GM18499 (cell line): Measurements from ENCODE around the gene ACCS.

Experiments
- ATAC-seq: cut with Tn5 transposase; IDR thresholded peaks from one replicate; pipeline ENCODE4 v1.9.1; 2021; ENCODE audit warnings: moderate number of reproducible peaks; ENCODE audit not compliant: insufficient read depth, unreplicated experiment

ACCS gene

DNA sequence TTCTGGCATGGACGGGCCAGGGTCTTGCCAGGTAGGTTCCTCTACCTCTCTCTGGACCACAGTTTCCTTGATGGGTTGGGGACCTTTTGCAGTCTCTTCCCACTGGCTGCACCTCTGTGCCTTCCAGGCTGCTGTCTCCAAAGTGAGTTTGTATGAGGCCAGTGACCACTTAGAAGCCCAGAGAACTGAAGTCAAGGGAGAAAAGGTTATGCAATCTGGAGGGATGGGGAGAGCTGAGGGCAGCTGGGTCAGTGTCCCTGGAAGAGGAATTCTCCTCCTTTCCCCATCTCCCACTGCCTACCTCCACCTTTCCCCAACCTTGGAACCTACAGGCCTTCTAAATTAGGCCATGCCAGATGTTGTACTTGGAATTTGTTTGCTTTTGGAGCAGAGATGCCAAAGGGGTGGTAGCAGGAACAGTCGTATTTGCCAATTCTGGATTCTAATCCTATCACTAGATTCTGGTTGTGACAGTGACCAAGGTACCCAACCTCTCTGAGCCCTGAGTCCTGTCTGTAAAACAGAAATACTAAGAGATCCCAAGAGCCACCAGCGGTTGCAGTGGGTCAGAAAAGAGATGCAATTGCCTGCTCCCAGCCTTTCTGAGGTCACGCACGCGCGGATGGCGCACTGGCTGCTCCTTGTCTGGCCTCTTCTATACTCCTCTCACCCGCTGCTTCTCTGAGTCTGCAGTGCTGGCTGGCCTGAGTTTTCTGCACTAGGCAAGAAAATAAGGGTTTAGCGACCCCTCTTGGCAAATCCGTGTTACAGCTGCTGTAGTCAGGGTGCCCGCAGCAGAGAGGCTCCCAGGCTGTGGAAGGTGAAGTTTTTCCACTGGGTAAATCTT lies 29.0 kb upstream of the ACCS start:
- ATAC-seq = no peak

DNA sequence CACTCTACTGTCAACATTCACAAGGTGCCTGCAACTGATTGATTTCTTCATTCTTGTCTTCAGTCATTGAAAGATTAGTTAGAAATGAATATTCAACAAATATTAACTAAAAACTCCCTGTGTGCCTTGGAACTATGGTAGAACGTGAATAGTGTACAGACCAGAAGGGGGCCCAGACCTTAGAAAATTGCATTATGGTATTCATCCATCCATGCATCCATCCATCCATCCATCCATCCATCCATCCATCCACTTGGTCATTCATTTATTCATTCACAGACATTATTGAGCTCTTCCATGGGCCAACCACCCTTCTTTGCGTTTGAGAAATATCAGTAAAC lies 28.4 kb upstream of the ACCS start:
- ATAC-seq = no peak

DNA sequence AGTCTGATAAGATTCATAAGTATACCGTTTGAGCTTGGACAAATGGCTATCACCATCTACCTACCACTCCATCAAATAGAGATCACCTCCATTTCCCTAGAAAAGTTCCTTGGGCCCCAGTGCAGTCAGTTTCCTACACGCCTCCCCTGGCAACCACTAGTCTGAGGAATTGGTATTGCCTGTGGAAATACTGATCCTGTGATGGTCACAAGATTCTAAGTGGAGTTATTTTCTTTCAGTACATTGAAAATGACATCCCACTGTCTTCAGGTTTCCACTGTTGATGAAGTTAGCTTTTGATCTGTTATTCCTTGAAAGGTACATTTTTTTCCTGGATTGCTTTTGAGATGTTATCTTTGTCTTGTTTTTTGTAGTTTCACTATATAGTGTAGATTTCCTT lies 22.9 kb upstream of the ACCS start:
- no peak for ATAC-seq

DNA sequence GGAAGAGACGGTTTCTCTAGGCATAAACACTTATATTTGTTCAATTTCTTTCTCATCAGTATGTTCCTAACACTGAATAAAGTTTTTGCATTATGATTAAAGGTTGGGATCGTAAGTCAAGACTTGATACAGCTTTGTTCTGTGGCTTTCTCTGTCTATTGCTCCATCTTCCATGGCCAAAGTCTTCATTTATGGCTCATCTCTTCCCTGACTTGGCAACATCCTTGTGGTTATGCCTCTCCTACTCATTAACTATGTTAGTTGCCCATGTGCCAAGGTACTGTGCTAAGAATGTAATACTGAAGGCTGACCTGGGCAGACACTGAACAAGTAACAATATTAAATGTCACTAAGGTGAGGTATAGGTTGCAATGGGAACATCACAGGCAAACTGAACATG lies 19.9 kb upstream of the ACCS start:
- ATAC-seq = no peak

DNA sequence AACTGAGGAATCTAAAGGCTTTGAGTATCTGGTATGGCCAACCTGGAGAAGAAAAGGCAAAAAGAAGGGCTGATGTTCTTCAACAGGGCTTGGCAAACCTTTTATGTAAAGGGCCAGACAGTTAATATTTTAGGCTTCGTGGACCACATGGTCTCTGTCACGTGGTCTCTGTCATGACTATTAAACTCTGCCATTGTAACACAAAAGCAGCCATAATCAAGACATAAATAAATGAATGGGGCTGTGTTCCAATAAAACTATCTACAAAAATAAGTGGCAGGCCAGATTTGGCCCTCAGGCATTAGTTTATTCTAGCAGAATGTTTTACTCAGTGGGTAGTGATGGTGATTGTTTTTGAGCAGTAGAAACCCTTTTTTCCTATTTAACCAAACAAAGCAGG lies 18.8 kb upstream of the ACCS start:
- no peak for ATAC-seq

DNA sequence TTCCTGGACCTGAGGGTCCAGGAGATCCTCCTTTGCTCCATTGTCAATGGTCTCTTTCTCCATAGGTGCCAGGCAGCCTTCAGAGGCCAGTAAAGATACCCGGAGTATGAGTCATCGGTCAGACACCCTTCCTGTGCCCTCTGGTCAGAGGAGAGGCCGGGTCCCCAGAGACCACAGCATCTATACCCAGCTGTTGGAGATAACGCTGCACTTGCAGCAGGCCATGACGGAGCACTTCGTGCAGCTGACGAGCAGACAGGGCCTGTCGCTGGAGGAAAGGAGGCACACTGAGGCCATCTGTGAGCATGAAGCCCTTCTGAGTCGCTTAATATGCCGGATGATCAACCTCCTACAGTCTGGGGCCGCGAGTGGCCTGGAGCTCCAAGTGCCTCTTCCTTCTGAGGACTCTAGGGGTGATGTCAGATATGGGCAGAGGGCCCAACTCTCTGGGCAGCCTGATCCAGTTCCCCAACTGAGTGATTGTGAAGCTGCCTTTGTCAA lies 18.1 kb upstream of the ACCS start, which contains the start of gene ACCSL:
TSS of gene ACCSL (plus strand) at position 51 of the 501 bp plus-strand sequence. CDS start at position 107, 56 bp downstream.
- ATAC-seq = no peak

DNA sequence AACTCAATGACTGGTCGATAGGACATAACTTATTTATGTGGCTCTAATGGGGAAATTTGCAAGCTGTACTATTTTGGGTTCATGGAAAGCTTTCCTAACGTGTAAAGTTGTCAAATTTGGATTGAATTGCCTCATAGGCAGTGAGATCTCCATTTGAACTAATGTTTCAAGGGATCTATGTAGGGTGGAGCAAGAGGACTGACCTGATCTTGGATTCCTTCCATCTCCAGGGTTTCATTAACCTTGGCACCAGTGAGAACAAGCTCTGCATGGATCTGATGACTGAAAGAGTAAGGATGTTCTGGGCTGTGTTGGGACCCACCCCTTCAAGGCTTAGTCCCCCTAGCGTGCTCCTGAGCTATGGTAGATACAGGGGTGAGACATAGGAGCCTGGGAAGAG lies 16.2 kb upstream of the ACCS start:
- no peak for ATAC-seq

DNA sequence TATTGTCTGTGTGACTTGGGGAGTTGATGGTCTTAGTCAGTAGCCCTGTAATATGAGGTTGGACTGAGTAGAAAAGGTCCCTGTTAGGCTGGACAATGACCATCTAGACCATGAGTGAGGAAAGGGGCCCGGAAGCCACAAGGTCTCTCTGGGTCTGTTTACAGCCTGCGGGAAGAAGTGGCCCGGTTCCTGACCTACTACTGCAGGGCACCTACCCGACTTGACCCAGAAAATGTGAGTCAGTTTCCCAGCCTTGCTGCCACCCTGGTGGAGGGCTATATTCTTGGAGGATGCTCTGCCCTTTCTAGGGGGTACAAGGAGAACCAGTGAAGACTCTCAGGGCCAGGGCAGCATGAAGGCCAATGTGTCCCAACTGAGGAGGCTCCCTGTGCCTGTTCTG lies 14.9 kb upstream of the ACCS start:
- no peak for ATAC-seq

DNA sequence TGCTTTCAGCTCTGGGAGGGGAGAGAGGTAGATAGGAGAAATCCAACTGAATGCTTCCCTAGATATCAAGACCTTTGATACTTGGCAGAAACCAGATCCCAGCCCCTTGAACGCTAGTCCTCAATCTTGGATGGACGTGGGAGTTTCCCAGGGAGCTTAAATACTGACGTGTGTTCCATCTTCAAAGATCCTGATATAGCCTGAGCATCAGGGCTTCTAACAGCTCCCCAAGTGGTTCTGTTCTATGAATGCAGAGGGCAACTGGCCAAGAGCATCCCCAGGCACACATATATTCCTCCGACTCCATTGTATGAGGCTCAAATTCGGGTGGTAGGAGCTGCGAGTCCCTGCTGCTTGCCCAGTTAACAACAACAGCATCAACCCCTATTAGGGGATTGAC lies 8.7 kb upstream of the ACCS start:
- ATAC-seq = no peak

DNA sequence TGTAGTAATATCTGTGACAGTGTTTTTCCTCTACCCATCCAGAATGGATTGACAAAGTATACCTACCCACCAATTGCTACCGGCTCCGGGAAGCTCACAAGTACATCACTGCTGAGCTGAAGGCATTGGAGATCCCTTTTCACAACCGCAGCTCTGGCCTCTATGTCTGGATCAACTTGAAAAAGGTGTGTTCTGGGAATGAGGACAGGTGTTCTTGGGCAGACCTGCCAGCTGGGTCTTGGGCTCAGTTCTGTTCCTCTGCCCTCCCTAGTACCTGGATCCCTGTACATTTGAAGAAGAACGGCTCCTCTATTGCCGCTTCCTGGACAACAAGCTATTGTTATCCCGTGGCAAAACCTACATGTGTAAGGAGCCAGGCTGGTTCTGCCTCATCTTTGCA lies 7.8 kb upstream of the ACCS start:
- no peak for ATAC-seq

DNA sequence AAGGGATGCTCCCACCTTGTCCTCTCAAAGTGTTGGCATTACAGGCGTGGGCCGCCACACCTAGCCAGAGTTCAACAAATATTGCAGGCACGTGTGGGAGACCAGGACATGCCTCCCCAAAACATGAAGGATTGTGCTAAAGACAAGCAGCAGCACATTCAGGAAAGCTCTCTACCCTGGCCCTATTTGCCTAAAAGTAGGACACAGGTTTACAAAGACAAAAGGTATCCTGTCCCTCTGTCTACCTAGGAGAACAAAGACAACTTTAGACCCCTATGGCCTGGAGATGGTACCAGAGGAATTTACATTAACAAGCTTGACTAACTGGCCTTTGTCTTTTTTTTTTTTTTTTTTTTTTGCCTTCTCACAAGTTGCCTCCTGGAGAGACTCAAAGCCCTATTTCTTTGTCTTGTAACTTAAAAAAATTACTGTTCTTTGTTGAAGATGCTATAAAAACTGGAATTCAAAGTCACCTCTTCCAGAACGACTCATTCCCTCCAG lies 859 bp upstream of the ACCS start:
- no peak for ATAC-seq

DNA sequence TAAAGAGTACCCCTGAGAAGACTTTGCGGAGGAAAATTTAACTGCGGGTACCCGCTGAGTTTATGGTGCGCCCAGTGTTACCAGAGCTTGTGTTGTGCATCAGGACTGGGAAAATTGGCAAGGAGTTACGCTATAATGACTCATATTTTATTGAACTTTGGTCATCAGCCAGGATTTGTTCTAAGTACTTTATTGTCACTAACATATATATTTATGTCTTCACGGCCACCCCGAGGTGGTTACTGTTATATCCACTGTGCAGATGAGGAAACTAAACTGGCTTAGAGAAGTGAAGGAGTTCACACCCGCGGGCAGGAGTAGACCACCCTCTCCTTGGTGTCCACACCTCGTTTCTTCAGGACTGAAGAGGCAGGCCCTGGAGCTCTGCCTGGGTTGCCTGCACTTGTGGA lies 667 bp downstream of the ACCS start:
- no peak for ATAC-seq

DNA sequence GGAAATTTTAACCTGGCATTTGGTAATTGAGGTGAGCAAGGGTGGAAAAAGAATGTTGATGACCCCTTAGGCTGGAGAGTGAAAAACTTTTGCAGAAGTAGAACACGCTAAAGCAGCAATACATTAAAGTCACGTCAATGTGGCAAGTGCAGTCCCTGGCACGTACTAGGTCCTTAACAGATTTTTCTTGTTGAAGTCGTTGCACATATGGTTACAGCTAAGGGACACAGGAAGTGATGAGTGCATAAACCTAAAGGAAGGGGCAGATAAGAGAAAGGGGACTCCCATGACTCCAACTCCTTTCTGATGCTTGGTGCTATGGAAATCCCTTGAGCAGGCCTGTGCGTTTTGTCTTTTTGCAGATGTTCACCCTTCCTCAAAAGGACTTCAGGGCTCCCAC lies 1.2 kb downstream of the ACCS start:
- ATAC-seq = no peak

DNA sequence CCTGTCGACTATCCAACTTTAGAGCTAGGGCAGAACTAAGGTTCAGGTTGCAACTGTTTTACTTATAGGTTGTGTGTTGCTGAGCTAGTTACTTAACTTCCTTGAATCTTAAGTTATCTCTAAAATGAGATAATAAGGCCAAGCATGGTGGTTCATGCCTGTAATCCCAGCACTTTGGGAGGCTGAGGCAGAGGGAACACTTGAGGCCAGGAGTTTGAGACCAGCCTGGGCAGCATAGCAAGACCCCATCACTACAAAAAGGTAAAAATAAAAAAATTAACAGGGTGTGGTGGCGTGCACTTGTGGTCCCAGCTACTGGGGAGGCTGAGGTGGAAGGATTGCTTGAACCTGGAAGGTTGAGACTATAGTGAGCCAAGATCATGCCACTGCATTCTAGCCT lies 2.1 kb downstream of the ACCS start:
- ATAC-seq = no peak

DNA sequence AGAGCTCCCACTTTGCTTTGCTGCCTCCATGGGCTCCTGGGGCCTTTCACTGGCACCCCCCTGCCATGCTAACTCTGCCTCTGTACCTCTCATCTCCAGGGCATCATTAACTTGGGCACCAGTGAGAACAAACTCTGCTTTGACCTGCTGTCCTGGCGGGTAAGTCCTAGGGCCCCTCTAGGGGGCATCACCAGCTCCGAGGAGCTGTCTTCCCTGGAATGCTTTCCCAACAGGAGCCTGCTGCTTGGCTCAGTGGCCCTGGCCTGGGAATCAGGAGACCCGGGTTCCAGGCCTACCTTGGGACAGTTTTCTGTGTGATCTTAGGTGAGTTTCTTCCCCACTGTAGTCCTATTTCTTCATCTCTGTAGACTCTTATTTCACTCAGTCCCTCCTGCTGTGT lies 5.1 kb downstream of the ACCS start:
- no peak for ATAC-seq

DNA sequence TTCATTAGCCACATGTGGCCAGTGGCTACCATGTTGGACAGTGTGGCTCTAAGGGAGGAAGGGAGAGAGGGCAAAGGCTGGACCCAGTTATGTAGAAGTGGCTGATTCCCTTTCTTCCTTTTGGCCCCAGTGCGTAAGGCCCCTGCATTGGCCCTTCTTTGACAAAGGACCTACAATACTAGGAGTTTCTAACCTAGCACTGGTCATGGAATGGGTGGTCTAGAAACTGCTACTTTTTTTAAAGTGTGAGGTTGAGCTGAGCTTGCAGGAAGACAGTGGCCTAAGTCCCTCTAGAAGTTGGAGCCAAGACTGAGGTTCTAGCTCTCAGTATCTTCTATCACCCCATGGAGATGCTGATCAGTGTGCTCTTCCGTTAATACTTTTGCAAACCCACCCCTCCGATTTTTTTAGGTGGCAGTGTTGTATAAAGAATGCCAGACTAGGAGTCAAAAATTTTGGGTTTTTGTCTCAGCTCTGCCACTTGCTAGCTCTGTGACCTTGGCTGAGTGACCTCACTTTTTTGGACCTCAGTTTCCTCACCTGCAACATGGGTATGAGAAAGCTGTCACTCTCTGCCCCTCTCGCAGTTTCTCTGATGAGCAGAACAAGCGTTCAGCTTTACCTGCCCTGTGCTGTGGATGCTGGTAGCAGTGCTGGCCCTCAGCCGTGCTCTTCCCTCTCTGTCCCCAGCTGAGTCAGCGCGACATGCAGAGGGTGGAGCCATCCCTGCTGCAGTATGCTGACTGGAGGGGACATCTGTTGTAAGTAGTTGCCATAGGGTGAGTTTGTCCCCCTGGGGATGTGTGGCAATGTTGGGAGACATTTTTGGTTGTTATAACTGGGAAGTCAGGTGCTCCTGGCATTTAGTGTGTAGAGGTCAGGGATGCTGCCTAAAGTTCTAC lies 6.9 kb downstream of the ACCS start:
- ATAC-seq = no peak

DNA sequence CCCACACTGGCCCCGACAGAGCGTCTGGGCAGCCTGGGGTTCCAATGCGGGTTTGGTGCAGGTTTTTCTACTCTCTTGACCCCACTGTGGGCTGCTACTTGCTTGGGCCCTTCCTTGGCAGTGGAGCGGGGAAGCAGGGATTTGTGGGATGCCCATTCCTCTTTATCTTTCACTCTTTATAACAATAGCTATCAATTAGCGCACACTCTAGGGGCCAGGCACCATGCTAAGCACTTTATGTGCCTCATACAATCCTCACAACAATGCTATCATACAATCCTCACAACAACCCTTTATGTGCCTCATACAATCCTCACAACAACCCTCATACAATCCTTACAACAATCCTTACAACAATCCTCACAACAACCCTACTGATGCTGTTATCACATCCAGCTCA lies 12.7 kb downstream of the ACCS start:
- ATAC-seq = no peak

DNA sequence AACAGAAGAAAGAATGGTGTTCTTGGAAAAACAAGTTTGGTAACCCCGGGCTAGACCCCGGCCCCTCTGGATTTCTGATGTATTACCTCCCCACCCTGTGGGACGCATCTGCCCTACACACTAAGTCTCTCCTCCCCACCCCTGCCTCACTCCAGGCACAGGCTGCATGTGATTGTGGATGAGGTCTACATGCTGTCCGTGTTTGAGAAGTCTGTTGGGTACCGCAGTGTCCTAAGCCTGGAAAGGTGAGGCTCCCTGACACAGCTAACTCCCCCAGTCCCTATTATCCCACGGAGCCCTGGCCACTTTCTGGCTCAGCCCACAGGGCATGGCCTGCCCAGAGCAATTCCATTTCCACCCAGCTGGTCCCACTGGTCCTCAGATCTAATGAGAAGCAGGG lies 13.3 kb downstream of the ACCS start:
- ATAC-seq = no peak

DNA sequence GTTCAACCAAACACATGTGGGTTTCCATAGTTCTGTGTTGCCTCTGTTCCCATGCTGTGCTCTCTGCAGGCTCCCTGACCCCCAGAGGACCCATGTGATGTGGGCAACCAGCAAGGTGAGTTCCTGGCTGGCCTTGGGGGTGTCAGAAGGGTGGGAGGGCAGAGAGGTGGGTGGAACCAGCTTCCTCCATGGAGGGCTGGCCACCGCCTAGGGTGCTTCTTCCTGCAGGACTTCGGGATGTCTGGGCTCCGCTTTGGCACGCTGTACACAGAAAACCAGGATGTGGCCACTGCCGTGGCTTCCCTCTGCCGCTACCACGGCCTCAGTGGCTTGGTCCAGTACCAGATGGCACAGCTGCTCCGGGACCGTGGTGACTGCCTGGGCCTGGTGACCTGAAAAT lies 14.9 kb downstream of the ACCS start:
- ATAC-seq = no peak

DNA sequence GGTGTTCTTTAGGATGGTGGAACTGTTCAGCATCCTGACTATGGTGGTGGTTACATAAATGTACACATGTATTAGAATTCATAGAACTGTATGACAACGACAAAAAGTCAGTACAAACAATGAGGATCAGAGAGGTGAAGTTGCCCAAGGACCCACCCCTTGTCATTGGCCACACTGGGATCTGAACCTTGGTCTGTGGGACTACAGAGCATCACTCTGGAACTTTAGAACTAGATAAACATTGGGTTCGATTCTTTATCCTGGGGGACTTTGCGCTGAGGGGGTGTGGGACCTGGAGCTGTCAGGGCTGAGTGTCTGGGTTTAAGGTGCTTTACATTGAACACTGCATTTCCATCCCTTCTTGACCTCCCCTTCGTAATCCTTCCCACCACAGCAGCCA lies 16.6 kb downstream of the ACCS start:
- no peak for ATAC-seq

DNA sequence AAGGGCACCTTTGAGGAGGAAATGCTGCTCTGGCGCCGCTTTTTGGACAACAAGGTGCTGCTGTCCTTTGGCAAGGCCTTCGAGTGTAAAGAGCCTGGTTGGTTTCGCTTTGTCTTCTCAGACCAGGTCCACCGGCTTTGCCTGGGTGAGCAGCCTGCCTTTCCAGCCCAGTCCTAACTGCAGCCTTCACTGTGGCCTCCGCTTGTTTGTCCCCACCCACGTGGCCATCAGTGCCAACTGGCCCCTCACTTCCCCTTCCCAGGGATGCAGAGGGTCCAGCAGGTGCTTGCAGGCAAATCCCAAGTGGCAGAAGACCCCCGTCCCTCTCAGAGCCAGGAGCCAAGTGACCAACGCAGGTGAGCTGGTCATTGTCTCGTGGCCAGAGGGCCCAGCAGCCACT lies 17.4 kb downstream of the ACCS start:
- ATAC-seq = no peak
